HG03159 (cell line): ENCODE results near the gene KCNQ5.

Experiments
- ATAC-seq: cut with Tn5 transposase; IDR thresholded peaks from one replicate; pipeline ENCODE4 v1.9.1; 2021; ENCODE audit warnings: mild to moderate bottlenecking, moderate library complexity; ENCODE audit not compliant: unreplicated experiment

The KCNQ5 gene

GRCh38 chr6:72675396-72675795, 53.5 kb downstream of the KCNQ5 start:
- ATAC-seq = no peak

GRCh38 chr6:72676995-72677394, 55.1 kb downstream of the KCNQ5 start:
- no peak for ATAC-seq

DNA sequence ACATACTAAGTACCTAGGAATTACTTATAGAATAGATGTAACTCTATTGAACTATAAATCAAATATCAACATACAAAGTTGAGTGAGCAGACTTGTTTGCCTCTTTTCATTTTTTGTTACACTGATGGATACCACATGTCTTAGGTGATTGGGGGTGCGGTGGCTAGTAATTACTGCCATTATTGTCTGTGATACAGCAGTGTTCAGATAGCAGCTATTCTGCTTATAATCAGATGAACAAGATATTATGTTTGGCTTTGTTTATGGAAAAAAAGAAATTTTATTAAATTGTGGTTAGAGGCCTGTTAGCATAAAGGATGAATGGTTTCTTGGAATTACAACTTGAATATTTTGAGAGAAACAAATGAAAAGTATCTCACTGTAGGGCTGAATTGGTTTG, 55.9 kb downstream of the KCNQ5 start:
- no peak for ATAC-seq

DNA sequence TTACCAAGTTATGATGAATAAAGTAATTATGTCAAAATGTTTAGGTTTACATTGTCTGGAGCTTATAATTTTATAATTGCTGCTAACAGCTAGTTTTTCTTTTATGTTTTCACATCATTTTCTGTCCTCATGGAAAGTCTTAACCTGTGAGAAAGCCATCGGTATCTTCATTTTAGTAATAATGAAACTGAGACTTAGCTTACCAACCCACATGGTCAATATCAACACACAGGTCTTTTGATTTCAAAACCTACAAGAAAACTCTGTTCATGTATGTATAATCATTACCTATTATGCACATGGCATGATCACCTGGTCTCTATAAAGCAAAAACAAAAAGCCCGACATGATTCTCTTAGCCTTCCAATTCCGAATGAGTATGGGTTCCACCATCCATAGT, 61.9 kb downstream of the KCNQ5 start:
- peak; percentile 94 for ATAC-seq

- ATAC-seq = peak; percentile 92
Measured at GRCh38 chr6:72689107-72689954, 67.5 kb downstream of the KCNQ5 start.

- no peak for ATAC-seq
Measured at GRCh38 chr6:72691249-72691648, 69.4 kb downstream of the KCNQ5 start.

DNA sequence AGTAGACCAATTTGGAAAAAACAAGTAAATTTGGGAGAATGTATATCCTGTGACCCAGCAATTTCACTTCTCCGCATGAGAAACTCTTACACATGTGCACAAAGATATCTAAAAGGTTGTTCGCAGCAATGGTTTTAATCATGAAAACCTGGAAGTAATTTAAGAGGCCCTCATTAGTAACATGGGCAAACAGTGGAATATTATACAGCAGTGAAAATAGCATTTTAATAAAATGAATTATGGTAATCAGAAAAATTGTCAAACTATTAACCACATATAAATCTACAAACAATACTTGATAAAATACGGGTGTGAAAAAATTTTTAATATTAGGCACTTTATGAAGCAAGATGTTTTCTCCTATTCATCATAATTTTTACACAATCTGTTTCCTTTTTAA, 74.2 kb downstream of the KCNQ5 start:
- ATAC-seq = no peak

DNA sequence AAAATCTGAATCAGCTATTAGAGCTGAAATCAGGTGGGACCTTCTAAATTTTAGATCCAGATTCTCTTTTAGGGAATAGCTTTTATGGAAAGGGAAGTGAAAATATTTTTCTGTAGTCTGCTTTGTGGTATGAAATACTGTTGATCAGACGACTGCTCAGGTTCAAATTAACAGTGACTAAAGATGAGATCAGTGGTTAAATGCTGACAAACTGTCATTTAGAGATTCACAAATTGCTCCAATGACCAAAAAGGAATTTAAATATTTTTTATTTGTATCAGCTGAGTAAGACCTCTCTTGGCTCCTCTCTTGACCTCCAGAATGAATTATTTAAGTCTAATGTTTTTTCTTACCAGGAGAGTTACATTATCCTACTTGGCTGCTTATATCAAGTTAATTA, 77.3 kb downstream of the KCNQ5 start:
- no peak for ATAC-seq

DNA sequence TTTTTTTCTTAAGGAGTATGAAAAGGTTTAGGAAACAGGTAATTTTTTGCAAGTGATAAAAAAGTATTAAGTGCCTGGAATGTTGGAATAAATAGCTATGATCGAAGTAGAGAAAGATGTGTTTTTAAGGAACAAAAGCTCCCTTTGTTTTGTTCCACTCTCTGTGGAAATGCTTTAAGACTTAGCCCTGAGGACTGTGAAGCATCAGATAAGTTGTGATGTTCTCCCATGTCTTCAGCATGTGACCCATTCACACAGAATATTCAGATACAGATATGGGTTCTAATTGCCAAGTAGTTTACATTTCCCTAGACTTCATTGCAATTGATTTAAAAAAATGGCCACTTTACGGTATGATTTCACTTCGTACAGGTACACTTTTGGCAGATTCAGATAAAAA, 80.6 kb downstream of the KCNQ5 start:
- ATAC-seq = no peak

DNA sequence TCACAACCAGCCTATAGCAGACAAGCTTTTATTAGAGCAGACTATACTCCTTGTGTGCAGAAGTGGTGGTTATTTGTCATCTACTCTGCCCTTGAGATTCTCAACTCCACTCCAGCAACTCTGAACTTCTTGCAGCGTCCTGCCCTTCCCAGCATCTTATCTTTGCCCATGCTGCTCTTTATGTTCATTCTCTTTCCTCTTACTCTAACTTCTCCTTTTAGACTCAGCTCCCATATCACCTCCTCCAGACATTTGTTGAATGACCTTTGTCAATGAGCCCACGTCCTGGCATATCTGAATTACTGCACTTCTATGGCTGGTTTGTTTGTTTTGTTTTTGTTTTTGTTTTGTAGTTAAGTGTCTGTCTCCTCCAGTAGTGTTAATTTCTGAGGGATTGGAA, 81.2 kb downstream of the KCNQ5 start:
- ATAC-seq = no peak

DNA sequence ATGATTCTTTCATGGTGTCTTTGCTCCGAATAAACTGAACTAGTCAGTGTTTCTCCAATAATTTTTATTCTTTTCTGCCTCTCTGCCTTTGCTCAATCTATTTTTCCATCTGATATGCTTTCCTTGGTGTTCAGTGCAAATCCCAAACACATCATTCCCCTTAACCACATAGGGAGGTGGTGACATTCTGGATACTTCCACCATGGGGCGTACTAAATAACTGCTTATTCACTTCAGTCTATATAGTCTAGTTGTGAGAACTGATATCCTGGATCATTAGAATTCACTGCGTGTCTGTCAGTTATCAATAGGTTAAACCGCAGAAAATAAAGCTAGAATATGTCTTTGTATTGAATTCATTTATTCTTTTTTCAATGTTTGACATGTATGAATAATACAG, 83.1 kb downstream of the KCNQ5 start:
- no peak for ATAC-seq

- ATAC-seq = no peak
Measured at GRCh38 chr6:72709431-72709830, 87.6 kb downstream of the KCNQ5 start.

DNA sequence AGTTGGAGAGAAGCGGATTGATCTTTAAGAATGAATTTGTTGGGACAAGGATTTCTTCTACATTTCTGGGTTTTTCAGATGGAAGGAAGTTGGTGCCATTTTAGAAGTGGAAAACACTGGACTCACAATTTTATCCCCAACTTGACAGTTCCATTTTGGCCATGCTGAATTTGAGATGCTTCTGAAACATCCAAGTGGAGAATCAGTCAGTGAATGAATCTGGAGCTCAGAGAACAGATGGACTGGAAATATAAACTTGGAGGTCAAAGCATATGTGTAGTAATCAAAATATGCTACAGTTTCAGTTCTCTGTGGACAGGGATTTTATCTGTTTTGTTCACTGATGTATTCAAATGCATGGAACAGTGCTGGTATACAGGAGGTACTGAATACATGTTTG, 89.9 kb downstream of the KCNQ5 start:
- no peak for ATAC-seq

DNA sequence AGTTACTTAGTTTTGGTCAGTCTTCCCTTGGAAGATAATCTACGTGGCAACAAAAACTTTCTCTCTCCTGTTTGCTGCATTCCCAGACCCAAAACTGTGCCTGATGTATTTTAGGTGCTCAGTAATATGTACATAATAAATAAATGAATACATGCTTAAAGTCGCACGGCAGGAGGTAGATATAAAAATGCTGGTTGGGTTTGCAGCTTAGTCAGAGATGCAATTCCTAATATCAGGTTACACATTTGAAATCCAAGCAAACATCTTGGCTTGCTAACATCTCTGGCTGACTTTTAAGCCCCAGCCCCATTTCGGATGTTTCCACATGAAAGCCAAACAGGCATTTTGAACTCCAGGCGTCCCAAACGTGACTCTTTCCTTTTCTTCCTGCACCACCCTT, 91.0 kb downstream of the KCNQ5 start:
- ATAC-seq = no peak

- no peak for ATAC-seq
Measured at GRCh38 chr6:72715119-72715518, 93.3 kb downstream of the KCNQ5 start.

- ATAC-seq = no peak
Measured at GRCh38 chr6:72716916-72717315, 95.1 kb downstream of the KCNQ5 start.

DNA sequence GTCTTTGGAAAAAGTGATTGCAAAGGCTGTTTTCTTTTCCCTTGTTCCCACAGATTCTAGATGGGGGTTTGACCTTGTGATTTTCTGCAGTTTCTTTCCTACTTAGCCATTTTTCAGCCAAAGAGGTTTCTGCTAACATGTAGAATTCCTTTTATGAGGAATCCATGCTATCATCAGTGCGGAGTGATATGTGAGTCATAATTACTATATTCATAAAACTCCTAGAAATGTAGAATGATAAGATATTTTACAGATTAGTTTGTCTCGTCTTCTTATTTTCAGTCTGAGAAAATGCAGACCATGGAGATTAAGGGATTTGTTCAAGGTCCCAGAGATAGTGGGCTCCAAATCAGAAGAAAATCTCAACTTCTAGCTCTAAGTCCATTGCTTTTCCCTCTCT, 98.6 kb downstream of the KCNQ5 start:
- ATAC-seq = no peak

GRCh38 chr6:72721346-72721745, 99.5 kb downstream of the KCNQ5 start:
- ATAC-seq = no peak

DNA sequence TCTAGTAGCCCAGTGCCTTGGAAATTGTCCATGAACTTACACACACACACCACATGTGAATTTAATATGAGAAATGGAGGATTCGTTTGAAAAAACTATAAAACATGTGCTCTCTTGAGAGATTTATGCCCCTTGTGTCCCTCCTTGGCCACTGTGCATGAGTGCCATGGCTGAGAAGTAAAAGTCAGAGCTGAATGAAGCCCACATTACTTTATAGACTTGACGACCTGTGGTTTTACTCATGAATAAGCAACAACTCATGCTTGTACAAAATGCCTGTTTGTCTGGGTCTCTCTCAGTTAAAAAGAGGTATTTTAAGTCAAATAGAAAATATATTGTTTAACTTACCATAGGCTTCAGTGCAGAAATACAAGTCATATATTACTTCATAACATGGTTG, 102.7 kb downstream of the KCNQ5 start:
- ATAC-seq = peak; percentile 90

DNA sequence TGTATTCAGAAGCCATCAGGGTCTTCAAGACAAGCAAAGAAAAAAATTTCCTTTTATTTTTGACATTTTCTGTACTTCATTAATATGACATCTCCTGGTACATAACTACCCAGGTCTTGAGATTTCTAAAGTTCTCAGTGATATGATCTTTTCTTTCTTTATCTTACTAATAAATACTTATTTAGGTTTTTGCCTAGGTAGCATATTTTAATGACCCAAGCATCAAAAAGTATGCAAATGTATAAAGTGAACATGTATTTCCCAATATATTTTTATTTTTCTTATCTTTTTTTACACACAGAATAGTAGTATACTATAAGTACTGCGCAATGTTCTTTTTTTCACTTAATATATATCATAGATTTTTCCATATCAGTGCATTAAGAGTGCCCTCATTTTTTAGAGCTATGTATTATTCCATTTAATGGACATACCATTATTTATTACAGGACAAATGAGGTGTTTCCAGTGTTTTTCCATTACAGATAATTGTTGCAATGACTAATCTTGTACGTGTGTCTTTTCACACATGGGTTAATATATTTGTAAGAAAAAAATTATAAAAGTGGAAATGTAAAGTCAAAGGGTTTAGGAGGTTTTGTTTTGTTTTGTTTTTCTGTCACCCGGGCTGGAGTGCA, 107.0 kb downstream of the KCNQ5 start:
- ATAC-seq = no peak

- no peak for ATAC-seq
Measured at GRCh38 chr6:72733045-72733444, 111.2 kb downstream of the KCNQ5 start.

DNA sequence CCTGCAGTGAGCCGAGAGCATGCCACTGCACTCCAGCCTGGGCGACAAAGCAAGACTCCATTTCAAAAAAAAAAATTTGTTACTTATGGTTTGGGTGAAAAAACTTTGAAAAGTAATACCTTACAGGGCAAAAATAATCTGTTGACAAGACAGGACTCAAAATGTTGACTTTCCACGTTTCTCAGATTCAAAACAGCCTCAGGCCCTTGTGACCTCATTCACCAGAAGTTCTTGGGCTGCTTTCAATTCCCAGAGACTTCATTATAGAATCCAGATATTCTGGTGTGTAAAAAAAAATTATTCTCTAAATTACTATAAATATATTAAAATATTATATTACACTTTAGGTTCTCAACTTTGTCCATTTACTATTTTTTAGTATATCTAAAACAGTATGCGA, 116.2 kb downstream of the KCNQ5 start:
- ATAC-seq = no peak

DNA sequence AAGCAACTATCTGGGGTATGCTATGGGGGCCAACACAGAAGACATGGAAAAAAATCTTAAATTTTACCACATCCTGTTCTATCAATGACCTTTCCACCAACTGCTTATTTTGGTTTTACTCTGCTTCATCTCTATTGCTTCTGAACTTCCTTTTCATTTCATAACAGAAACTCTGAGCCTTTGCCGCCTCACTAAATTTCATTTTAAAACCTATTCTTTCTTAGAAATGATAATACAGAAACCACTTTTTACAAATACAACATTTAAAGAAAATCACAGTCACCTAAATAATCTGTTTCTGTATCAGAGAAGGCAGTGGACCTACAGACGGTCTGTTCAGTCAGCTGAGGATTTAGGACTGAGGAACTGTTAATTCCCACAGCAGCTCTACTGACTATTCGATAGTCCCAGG, 117.5 kb downstream of the KCNQ5 start:
- peak; percentile 55 for ATAC-seq
